GM12874 (cell line): ENCODE measurements around the gene EPHB4.

Source experiments
- TF ChIP-seq, protein P1 (sequence below): IDR thresholded peaks from 2 replicates; pipeline ENCODE4 v1.5.1; 2011; ENCODE audit warnings: low read depth, mild to moderate bottlenecking, control low read depth, low read length, moderate library complexity; ENCODE audit not compliant: insufficient read depth

The EPHB4 gene

DNA sequence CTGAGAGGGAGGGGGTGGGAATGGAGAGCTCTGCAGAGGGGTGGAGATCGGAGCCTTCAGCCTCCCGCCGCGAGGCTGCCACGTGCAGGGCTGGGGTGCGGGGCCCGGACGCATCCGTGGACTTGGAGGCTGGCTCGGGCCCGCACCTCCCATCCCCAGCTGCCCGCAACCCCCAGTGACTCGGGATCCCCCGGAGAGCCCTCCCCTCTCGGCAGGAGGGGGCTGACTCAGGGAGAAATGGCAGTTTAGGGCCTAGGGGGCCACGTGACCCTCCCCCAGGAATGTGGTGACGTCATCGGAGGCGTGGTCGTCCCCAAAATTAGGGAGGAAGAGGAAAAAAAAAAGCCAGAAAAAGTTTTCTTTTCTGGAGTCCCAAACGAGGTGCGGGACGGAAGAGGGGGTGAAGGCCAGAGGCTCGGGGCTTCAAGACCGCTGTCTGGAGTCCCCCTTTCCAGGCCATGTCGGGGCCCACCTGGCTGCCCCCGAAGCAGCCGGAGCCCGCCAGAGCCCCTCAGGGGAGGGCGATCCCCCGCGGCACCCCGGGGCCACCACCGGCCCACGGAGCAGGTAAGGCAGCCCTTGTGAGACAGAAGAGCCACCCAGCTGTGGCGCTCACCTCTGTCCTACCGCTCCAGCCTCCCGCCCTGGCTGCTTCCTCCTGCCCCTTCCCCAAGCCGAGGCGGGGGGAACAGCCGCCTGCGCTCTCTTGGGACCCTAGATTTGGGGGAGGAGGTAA, 39.9 kb upstream of the EPHB4 start, which contains the start of gene TRIP6:
Gene TRIP6, plus strand, starts transcription at position 348 of the 736 bp plus-strand sequence. Its CDS starts 111 bp downstream, at position 459.
- TF ChIP-seq, protein P1, sequence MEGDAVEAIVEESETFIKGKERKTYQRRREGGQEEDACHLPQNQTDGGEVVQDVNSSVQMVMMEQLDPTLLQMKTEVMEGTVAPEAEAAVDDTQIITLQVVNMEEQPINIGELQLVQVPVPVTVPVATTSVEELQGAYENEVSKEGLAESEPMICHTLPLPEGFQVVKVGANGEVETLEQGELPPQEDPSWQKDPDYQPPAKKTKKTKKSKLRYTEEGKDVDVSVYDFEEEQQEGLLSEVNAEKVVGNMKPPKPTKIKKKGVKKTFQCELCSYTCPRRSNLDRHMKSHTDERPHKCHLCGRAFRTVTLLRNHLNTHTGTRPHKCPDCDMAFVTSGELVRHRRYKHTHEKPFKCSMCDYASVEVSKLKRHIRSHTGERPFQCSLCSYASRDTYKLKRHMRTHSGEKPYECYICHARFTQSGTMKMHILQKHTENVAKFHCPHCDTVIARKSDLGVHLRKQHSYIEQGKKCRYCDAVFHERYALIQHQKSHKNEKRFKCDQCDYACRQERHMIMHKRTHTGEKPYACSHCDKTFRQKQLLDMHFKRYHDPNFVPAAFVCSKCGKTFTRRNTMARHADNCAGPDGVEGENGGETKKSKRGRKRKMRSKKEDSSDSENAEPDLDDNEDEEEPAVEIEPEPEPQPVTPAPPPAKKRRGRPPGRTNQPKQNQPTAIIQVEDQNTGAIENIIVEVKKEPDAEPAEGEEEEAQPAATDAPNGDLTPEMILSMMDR = no peak

DNA sequence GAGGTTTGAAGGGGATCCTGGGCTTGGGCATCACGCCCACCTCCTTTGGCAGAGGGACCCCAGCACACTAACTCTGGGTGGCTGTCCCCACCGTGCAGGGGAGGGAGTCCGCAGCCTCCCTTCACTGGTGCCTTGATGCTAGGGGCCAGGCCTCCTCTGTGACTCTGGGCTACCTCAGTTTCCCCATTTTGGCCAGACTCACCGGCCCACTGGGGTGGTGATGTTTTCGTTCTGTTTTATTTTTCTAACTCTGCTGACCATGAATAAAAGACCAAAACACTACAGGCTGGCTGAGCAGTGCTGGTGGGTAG, 39.4 kb upstream of the EPHB4 start:
- TF ChIP-seq, protein P1 = no peak

DNA sequence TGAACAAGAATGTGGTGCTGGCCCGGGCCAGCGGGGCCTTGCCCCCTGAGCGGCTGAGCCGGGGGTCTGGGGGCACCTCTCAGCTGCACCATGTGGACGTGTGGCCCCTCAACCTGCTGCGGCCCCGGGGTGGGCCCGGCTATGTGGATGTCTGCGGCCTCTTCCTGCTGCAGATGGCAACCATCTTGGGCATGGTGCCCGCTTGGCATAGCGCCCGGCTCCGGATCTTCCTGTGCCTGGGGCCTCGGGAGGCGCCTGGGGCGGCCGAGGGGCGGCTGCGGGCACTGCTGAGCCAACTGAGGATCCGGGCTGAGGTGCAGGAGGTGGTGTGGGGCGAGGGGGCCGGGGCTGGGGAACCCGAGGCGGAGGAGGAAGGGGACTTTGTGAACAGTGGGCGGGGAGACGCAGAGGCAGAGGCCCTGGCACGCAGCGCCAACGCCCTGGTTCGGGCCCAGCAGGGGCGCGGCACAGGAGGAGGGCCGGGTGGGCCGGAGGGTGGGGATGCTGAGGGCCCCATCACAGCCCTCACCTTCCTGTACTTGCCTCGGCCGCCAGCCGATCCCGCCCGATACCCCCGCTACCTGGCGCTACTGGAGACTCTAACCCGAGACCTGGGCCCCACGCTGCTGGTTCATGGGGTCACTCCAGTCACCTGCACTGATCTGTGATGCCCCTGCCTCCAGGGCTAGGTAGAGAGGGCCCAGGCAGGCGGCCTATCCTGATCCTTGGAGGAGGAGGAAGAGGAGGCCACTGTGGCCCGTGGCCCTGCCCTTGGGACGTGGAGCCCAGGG, 38.8 kb upstream of the EPHB4 start:
- TF ChIP-seq, protein P1 = no peak

DNA sequence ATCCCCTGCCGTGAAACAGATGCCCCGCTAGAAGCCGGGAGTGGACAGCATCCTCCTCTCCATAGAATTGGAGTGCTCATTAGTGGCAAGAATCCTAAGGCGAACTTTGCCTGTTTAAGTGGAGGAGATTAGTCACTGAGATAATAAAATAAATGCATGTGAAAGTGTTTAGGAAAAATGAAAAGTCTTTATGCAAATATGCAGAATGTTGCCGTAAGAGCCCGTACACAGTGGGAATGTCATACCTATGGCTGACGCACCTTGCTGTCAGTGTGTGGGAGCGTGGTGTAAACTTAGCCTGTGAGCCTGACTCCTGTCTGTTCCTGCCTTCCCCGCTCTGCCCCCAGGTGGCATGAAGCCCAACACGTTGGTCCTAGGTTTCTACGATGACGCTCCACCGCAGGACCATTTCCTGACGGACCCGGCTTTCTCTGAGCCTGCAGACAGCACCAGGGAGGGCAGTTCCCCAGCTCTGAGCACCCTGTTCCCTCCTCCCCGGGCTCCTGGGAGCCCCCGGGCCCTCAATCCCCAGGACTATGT, 38.1 kb upstream of the EPHB4 start:
- TF ChIP-seq, protein P1 = 0 out of 2 replicates have a peak, but pooled peaks have one; percentile 5

DNA sequence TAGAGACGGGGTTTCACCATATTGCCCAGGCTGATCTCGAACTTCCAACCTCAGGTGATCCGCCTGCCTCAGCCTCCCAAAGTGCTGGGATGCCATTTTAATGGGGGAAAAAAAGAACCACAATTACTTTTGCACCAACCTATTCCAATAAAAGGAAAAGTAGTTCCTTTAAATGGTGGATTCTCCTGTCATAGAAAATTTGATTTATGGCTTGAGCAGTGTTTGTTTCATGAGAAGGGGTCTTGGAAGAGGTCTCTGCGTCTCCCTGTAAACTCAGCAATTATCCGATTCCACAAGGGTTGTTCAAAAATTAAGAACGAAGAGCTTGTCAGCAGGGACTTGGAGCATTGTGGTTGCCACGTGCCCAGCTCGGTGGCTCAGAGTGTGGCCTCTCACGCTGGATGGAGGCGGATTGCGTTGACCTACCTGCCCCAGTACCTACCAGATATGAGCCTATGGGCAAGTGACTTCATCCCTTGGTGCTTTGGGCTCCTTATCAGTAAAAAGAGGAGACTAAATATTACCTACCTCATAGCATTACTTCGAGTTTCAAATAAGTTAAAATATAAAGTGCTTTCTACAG, 37.0 kb upstream of the EPHB4 start:
- TF ChIP-seq, protein P1 = no peak

DNA sequence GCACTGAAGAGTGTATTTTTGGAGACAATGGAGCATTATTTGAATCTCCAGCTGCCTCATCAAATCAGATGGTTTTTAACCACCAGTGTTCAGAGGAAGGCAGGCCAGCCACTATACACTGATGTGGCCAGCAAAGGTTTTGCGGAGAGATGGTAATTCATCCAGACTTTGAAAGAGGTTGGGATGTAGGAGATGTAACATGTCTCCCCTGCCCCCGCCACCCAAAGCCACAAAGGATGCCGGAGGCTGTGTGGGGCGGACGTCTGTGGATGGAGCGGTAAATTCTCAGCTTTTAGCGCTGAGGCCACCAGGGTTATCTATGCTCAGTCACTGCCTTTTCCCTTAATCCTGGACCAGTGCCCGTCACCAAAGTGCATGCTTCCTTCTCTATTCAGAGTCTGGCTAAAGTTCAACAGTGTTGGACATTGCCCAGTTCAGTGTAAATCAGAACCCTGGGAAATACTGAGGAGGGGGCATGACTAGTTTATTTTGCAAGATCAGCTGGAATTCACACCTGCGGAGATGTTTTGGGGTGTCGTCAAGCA, 36.2 kb upstream of the EPHB4 start:
- TF ChIP-seq, protein P1 = no peak

DNA sequence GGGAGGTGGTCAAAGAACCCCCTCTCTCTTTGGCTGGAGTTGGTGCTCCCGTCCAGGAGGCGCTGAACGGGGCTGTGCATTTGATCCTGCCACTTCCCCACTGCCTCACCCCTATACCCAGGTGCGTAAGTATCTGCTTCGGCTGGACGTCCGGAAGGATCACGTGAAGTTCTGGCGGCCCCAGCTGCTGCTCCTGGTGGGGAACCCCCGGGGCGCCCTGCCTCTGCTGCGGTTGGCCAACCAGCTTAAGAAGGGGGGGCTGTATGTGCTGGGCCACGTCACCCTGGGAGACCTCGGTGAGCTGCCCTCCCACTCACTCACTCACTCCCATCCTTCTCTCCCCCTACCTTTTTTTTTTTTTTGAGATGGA, 34.3 kb upstream of the EPHB4 start:
- TF ChIP-seq, protein P1 = no peak
